ENCODE results near the gene MSH3.
"Not testable (repeated sequence)": the region's sequence is repeated elsewhere in the genome, so short reads cannot be mapped to it uniquely, and the experiment has no call there.

Gene MSH3

GRCh38 chr5:80659106-80659505 is 4.7 kb downstream of the MSH3 start:
- DNase-seq = no peak

GRCh38 chr5:80660661-80661060 is 6.2 kb downstream of the MSH3 start:
- not testable (repeated sequence) for DNase-seq

GRCh38 chr5:80662108-80662507 is 7.7 kb downstream of the MSH3 start:
- no peak for DNase-seq

GRCh38 chr5:80665057-80665456 is 10.6 kb downstream of the MSH3 start:
- no peak for DNase-seq

GRCh38 chr5:80667384-80667783 is 12.9 kb downstream of the MSH3 start:
- no peak for DNase-seq

GRCh38 chr5:80668016-80668969 is 13.8 kb downstream of the MSH3 start:
- DNase-seq = no peak

- DNase-seq = peak; percentile 12
These were observed 17.8 kb downstream of the MSH3 start for GRCh38 chr5:80672140-80672736.

- DNase-seq = no peak
These were observed 22.3 kb downstream of the MSH3 start for GRCh38 chr5:80676706-80677105.

GRCh38 chr5:80686757-80687156 is 32.3 kb downstream of the MSH3 start:
- DNase-seq = no peak

- no peak for DNase-seq
These were observed 34.4 kb downstream of the MSH3 start for GRCh38 chr5:80688648-80689420.

- no peak for DNase-seq
These were observed 35.2 kb downstream of the MSH3 start for GRCh38 chr5:80689627-80690026.

GRCh38 chr5:80695666-80696065 is 41.2 kb downstream of the MSH3 start:
- no peak for DNase-seq

- DNase-seq = no peak
These were observed 42.0 kb downstream of the MSH3 start for GRCh38 chr5:80696450-80696849.

GRCh38 chr5:80697100-80697499 is 42.6 kb downstream of the MSH3 start:
- DNase-seq = no peak

- DNase-seq = no peak
These were observed 43.9 kb downstream of the MSH3 start for GRCh38 chr5:80698369-80698768.

GRCh38 chr5:80701597-80701996 is 47.1 kb downstream of the MSH3 start:
- no peak for DNase-seq

GRCh38 chr5:80703291-80703690 is 48.8 kb downstream of the MSH3 start:
- DNase-seq = no peak

GRCh38 chr5:80703747-80704146 is 49.3 kb downstream of the MSH3 start:
- DNase-seq = no peak

- no peak for DNase-seq
These were observed 49.8 kb downstream of the MSH3 start for GRCh38 chr5:80704221-80704620.

- DNase-seq = no peak
These were observed 50.8 kb downstream of the MSH3 start for GRCh38 chr5:80705216-80705769.

GRCh38 chr5:80705801-80706200 is 51.3 kb downstream of the MSH3 start:
- no peak for DNase-seq

- no peak for DNase-seq
These were observed 52.5 kb downstream of the MSH3 start for GRCh38 chr5:80706835-80707447.

GRCh38 chr5:80707645-80708044 is 53.2 kb downstream of the MSH3 start:
- DNase-seq = no peak
